D721Med (cell line): ENCODE measurements around the gene SERPINI1.

Experiments
- DNase-seq: peaks from one replicate; pipeline ENCODE4 v3.0.0; 2011; ENCODE audit warnings: low spot score; ENCODE audit not compliant: insufficient read length
- FAIRE-seq: peaks from 2 replicates; lab custom pipeline; 2011; peaks lifted over from hg19 to GRCh38; lab: Jason Lieb, UNC
- TF ChIP-seq, protein P1 (sequence below): IDR thresholded peaks from 2 replicates; pipeline ENCODE4 v1.5.1; 2012; ENCODE audit warnings: mild to moderate bottlenecking, control low read depth; ENCODE audit not compliant: insufficient read depth; ENCODE audit errors: missing control alignments

SERPINI1 gene

DNA sequence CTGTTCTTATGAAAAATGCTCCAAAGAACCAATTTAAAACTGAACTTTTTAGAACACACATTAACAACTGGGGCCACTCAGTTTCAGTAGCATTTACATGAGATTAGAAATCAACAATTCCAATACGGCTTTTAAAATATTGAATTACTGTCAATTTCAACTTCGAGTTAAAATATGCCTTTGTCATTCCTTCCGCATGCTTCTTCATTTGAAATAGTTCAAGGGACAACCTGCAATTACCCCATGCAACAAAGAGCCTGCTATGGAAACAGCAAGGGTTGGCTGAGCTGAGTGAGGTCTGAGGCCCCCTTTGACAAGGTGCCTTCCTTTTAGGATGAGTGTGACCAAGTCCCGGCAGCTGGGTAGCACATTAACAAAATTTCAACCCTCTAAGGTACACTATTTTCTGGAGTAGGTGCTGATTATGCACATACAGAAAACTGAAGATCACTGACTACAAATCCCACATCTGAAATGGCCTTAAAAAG, 12.5 kb upstream of the SERPINI1 start:
- FAIRE-seq: no peak
- TF ChIP-seq, protein P1, sequence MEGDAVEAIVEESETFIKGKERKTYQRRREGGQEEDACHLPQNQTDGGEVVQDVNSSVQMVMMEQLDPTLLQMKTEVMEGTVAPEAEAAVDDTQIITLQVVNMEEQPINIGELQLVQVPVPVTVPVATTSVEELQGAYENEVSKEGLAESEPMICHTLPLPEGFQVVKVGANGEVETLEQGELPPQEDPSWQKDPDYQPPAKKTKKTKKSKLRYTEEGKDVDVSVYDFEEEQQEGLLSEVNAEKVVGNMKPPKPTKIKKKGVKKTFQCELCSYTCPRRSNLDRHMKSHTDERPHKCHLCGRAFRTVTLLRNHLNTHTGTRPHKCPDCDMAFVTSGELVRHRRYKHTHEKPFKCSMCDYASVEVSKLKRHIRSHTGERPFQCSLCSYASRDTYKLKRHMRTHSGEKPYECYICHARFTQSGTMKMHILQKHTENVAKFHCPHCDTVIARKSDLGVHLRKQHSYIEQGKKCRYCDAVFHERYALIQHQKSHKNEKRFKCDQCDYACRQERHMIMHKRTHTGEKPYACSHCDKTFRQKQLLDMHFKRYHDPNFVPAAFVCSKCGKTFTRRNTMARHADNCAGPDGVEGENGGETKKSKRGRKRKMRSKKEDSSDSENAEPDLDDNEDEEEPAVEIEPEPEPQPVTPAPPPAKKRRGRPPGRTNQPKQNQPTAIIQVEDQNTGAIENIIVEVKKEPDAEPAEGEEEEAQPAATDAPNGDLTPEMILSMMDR: no peak
- DNase-seq: no peak

DNA sequence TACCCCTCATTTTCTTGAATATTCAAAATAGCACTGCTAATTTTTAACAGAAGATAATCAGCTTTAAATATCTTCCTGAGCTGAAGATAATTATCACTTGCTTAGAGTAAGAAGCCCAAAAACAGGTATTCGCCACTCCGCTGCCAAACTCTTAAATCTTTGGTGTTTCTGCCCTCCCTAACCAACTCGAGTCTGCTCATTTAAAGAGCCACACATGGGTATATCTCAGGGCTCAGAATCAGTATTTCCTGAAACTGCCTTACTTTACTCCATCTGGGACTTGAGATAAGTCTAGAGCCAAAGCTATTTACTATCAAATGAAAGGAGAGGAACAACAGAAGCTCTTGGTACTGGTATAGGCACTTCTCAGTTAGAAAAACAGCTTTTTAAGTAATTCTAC, 11.6 kb upstream of the SERPINI1 start:
- DNase-seq (no peak), FAIRE-seq (no peak)
- TF ChIP-seq, protein P1: no peak

DNA sequence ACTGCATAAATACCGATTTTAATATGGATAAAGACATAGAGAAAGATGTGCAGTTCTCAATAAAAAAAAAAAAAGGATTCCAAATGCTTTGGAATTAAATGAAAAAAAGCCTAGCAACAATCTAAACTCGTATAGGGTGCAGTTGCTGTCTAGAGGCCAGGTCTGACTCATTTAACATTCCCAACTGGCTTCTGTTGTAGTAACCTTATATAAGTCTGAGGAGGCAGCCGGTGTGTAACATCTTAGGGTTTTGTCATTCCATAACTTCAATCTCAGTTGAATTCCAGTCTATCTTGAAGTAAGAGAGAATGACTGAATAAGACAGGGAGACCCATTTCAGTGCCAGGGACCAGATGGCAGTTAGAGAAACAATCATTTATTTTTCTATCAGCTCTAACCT, 7.3 kb upstream of the SERPINI1 start:
- TF ChIP-seq, protein P1: no peak
- DNase-seq: no peak
- FAIRE-seq: no peak

DNA sequence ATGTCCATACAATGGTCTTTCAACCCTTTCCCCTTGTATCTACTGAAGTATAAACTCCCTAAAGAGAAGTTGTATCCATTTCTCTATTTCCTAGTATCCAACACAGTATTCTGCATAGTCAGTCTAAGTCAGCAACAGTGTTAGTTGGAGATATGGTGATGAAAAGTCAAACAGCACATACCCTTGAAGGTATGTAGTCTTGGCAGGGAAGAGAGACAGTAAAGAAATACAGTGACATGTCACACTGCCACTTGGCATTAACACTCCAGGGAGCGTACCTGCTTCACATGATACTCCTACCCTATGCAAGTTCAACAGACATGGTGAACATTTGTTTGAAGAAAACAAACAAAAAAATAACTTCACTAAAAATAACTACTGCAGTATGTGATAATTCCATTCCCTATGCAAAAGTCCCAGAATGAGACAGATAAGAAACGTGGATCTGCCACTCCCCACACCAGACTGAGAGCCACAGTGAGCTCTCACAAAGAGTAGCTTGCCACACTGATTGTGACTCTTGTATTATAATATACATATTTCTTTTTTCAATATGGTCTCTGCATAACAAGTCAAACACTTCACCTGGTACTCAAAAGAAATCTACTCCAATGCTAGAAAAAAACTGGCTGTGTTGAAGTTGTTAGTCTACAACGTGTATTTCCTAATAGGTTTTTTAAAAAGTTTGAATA, 6.7 kb upstream of the SERPINI1 start:
- FAIRE-seq (no peak), DNase-seq (no peak)
- TF ChIP-seq, protein P1: no peak

DNA sequence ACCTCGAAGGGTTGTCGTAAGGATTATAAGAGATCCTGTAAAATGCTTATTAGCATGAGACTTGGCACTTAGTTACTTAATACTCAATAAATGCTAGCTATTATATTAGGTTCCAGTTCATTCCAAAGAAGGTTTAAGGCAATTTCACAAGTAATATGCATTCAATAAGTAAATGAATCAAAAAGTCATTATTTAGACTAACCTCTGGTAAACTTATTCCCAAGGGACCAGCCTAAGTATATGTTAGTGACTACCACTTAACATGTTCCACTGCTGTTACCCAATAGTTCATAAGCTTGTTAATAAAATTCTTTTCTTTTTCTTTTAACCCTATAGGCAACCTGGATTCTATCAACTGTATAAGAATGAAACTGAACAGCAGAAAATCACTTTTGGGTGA, 5.9 kb upstream of the SERPINI1 start:
- TF ChIP-seq, protein P1: no peak
- DNase-seq (no peak), FAIRE-seq (no peak)

DNA sequence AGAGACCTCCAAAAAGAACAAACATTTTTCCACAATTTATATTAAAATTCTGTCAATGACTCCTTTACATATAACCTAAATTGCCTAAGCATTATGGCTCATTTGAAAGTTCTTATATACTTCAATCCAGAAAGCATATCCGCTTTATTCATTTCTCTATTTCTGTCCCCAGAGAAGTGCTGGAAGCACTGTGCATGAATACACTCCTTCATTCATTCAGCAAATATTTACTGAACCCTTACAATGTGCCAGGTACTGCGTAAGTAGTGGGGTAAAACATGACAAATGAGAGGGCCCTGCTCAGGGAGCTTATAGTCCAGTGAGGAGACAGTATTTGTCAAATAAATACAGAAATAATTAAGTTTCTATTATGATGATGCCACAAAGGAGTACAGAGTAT, 4.1 kb upstream of the SERPINI1 start:
- no peak for FAIRE-seq

More for the DNA sequence above, 4.1 kb upstream of the SERPINI1 start:
- DNase-seq: no peak
- TF ChIP-seq, protein P1: no peak
